HepG2 (cell line): ENCODE results near the gene MED25. TPM values are rescaled to one million over a fixed set of nuclear protein-coding genes. Genes with fewer than 3 reads are reported as not detected.

Source experiments
- ATAC-seq: fragments of 200-7000 bp; cut with Tn5 transposase; 3 replicates; pipeline ENCODE4 v1.9.1; 2020; ENCODE audit warnings: mild to moderate bottlenecking, moderate library complexity
- BruUV-seq: library from RNA; stranded (reverse); fragments of 400-500 nt; replicated peaks from 2 replicates; lab custom pipeline; 2021; lab: Mats Ljungman, UMichigan
- CTCF ChIA-PET: fragments of 300-600 bp; formaldehyde crosslinking; extraction: SDS; loops from one replicate; lab custom pipeline; 2021; ENCODE audit warnings: low total read pairs, inconsistent platforms, low intra/inter-chr PET ratio; lab: Yijun Ruan, JAX
- POLR2A ChIA-PET: fragments of 350-600 bp; sonication (Branson Sonifier 250); formaldehyde crosslinking; loops from one replicate; lab custom pipeline; 2020; ENCODE audit warnings: antibody characterized with exemption, inconsistent platforms; lab: Yijun Ruan, JAX
- DNase-seq: peaks from one replicate; pipeline ENCODE4 v3.0.0-alpha.2; 2015; ENCODE audit warnings: low spot score
- FAIRE-seq: peaks from 3 replicates; lab custom pipeline; 2011; peaks lifted over from hg19 to GRCh38; lab: Jason Lieb, UNC
- H2AFZ ChIP-seq: one replicate; pipeline ENCODE4 v1.6.1; 2011; ENCODE audit warnings: low read length, inconsistent platforms
- H3K27ac ChIP-seq: fragments of 300-600 bp; 3 replicates; pipeline ENCODE4 v1.8.0; 2011; ENCODE audit warnings: mixed run types, mild to moderate bottlenecking, mixed read lengths, low read length, inconsistent platforms; ENCODE audit not compliant: insufficient read depth; ENCODE audit errors: extremely low read length
- H3K27me3 ChIP-seq, 2 experiments: fragments of 200-600 bp in 1 of 2; 2 replicates in 1 of 2; 3 replicates in 1 of 2; pipeline versions ENCODE4 v1.6.0 to v1.8.0; 2011; ENCODE audit warnings: low read length in 2 of 2, mild to moderate bottlenecking in 2 of 2, moderate library complexity in 2 of 2, inconsistent platforms in 1 of 2; ENCODE audit not compliant: insufficient read depth in 2 of 2, control insufficient read depth in 1 of 2
- H3K36me3 ChIP-seq, 2 experiments: fragments of 200-600 bp in 1 of 2; replicated peaks in 1 of 2; 2 replicates in 1 of 2; 3 replicates in 1 of 2; pipeline versions ENCODE4 v1.5.1 to v1.8.0; 2011; ENCODE audit warnings: low read length in 2 of 2, inconsistent platforms in 1 of 2; ENCODE audit not compliant: insufficient read depth in 2 of 2, control insufficient read depth in 1 of 2
- H3K4me1 ChIP-seq: 2 replicates; pipeline ENCODE4 v1.5.1; 2012; ENCODE audit warnings: low read length, inconsistent platforms; ENCODE audit not compliant: insufficient read depth
- H3K4me2 ChIP-seq: 2 replicates; pipeline ENCODE4 v1.6.0; 2011; ENCODE audit warnings: low read depth, low read length, inconsistent platforms
- H3K4me3 ChIP-seq, 3 experiments: fragments of 200-600 bp in 1 of 3; sonication (generic), shearing (Covaris generic) in 1 of 3; replicated peaks in 1 of 3; 2 replicates each; pipeline ENCODE4 v1.5.1; 2011 to 2016; ENCODE audit warnings: low read length in 3 of 3, inconsistent platforms in 2 of 3, low read depth in 2 of 3, mild to moderate bottlenecking in 2 of 3, control low read depth in 1 of 3, mixed read lengths in 1 of 3; ENCODE audit not compliant: insufficient read depth in 1 of 3
- H3K79me2 ChIP-seq: one replicate; pipeline ENCODE4 v1.6.1; 2011; ENCODE audit warnings: low read length, inconsistent platforms; ENCODE audit not compliant: insufficient read depth
- H3K9ac ChIP-seq: 2 replicates; pipeline ENCODE4 v1.6.0; 2011; ENCODE audit warnings: mild to moderate bottlenecking, low read depth, low read length, inconsistent platforms; ENCODE audit not compliant: insufficient read depth
- H3K9me3 ChIP-seq: 2 replicates; pipeline ENCODE4 v1.5.1; 2012; ENCODE audit warnings: mild to moderate bottlenecking, low read length
- H4K20me1 ChIP-seq: 2 replicates; pipeline ENCODE4 v1.6.0; 2011; ENCODE audit warnings: inconsistent platforms, mild to moderate bottlenecking, low read length, moderate library complexity; ENCODE audit not compliant: insufficient read depth
- CC2D1A ChIP-seq: sonication (generic); formaldehyde crosslinking; IDR thresholded peaks from 2 replicates; pipeline ENCODE4 v1.8.1; 2023; ENCODE audit warnings: mild to moderate bottlenecking, missing genetic modification reagents
- KDM1A ChIP-seq: IDR thresholded peaks from 2 replicates; pipeline ENCODE4 v1.6.1; 2016; ENCODE audit warnings: missing compliant biosample characterization
- MIXL1 ChIP-seq: IDR thresholded peaks from 2 replicates; pipeline ENCODE4 v1.6.1; 2016
- SRY ChIP-seq: sonication (generic); formaldehyde crosslinking; IDR thresholded peaks from 2 replicates; pipeline ENCODE4 v1.8.0; 2022; ENCODE audit warnings: mild to moderate bottlenecking, missing genetic modification reagents
- ZNF619 ChIP-seq: sonication (generic); formaldehyde crosslinking; IDR thresholded peaks from 2 replicates; pipeline ENCODE4 v1.4.0; 2020; ENCODE audit warnings: mild to moderate bottlenecking, missing genetic modification reagents
- ZSCAN31 ChIP-seq: sonication (generic); formaldehyde crosslinking; IDR thresholded peaks from 2 replicates; pipeline ENCODE4 v1.5.0; 2020; ENCODE audit warnings: low read depth, mild to moderate bottlenecking, missing genetic modification reagents
- WGBS: methylation state at CpG from one replicate; pipeline ENCODE4 v1.1.6; 2017; ENCODE audit warnings: low lambda C conversion rate; 5-methylcytosine and 5-hydroxymethylcytosine counted together
- in situ Hi-C: cut with HindIII; loops from 2 replicates; pipeline ENCODE4 v1.10.0; 2017; ENCODE audit warnings: low pct_unique_long_range_greater_than_20kb; ENCODE audit not compliant: extremely low pct_ligation_motif_present
- intact Hi-C: fragments of 100-400 bp; cut with micrococcal nuclease; formaldehyde crosslinking; loops from one replicate; pipeline ENCODE4 v1.10.0; 2022; ENCODE audit not compliant: unreplicated experiment
- polyA plus RNA-seq, 8 experiments: library from polyadenylated mRNA; depleted of rRNA in 3 of 8; stranded (reverse) in 7 of 8; unstranded in 1 of 8; fragments of >200 nt; fragmentation: Illumina TruSeq in 4 of 8; extraction: Trizol in 4 of 8; gene quantifications; 2 replicates each; pipeline versions ENCODE4 v1.2.1 to v1.2.3, GENCODE V29; 2011 to 2016; ENCODE audit warnings: low read depth in 4 of 8, missing spikeins in 1 of 8, mixed read lengths in 1 of 8; ENCODE audit not compliant: insufficient read depth in 1 of 8
- total RNA-seq, 5 experiments: library from RNA; depleted of rRNA; stranded (reverse); fragments of >200 nt; fragmentation: Illumina TruSeq; extraction: Trizol; gene quantifications; 2 replicates each; pipeline ENCODE4 v1.2.3, GENCODE V29; 2016; ENCODE audit warnings: low read depth in 1 of 5
- TF ChIP-seq, protein P1 (sequence below): sonication (generic); formaldehyde crosslinking; conservative IDR thresholded peaks from 2 replicates; pipeline ENCODE4 v1.4.0; 2020; ENCODE audit warnings: missing genetic modification reagents
- TF ChIP-seq, protein P2 (sequence below): IDR thresholded peaks from 2 replicates; pipeline ENCODE4 v1.6.1; 2016; ENCODE audit warnings: low read depth, borderline replicate concordance
- TF ChIP-seq, protein P3 (sequence below): sonication (generic); formaldehyde crosslinking; conservative IDR thresholded peaks from 2 replicates; pipeline ENCODE4 v1.8.1; 2023; ENCODE audit warnings: missing genetic modification reagents

Gene MED25
- total and polyA plus RNA-seq, 2 of the 13 experiments (the other 11 are each of a cell fraction or from before 2014, with no cell fraction given) = 11.1 to 15.1 TPM

DNA sequence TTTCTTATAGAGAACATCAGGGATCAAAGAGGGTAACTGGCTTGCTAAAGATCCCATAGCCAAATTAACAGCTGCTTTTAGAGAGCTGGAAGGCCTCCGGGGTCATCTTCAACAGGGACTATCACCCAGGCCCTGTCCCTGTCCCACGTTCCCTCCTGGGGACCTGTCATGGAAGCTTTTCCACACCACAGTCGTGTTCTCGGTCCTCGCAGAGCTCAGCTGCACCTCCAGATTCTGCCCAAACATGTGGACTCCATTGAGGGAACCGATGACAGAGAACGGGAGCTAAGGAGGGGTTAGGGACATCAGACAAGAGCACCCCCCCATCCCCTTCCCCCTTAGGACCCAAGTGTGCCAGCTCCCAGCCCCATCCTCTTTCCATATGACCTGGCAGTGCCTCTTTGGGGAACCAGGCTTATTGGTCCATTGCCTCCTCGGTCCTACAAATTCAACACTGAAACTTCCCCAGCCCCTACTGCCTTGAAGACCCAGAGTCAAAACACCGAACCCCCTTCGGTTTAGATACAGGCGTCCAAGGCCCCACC lies 5.6 kb upstream of the MED25 start:
- TF ChIP-seq SRY (CRISPR knock-in tag) (no peak), CC2D1A (CRISPR knock-in tag) (no peak), KDM1A (CRISPR knock-in tag) (no peak), ZSCAN31 (CRISPR knock-in tag) (no peak), MIXL1 (CRISPR knock-in tag) (no peak), ZNF619 (CRISPR knock-in tag) (no peak)
- TF ChIP-seq, protein P1, sequence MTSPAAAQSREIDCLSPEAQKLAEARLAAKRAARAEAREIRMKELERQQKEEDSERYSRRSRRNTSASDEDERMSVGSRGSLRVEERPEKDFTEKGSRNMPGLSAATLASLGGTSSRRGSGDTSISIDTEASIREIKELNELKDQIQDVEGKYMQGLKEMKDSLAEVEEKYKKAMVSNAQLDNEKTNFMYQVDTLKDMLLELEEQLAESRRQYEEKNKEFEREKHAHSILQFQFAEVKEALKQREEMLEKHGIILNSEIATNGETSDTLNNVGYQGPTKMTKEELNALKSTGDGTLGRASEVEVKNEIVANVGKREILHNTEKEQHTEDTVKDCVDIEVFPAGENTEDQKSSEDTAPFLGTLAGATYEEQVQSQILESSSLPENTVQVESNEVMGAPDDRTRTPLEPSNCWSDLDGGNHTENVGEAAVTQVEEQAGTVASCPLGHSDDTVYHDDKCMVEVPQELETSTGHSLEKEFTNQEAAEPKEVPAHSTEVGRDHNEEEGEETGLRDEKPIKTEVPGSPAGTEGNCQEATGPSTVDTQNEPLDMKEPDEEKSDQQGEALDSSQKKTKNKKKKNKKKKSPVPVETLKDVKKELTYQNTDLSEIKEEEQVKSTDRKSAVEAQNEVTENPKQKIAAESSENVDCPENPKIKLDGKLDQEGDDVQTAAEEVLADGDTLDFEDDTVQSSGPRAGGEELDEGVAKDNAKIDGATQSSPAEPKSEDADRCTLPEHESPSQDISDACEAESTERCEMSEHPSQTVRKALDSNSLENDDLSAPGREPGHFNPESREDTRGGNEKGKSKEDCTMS (CRISPR knock-in tag) = no peak
- TF ChIP-seq, protein P2, sequence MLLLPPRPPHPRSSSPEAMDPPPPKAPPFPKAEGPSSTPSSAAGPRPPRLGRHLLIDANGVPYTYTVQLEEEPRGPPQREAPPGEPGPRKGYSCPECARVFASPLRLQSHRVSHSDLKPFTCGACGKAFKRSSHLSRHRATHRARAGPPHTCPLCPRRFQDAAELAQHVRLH (CRISPR knock-in tag) = no peak
- TF ChIP-seq, protein P3, sequence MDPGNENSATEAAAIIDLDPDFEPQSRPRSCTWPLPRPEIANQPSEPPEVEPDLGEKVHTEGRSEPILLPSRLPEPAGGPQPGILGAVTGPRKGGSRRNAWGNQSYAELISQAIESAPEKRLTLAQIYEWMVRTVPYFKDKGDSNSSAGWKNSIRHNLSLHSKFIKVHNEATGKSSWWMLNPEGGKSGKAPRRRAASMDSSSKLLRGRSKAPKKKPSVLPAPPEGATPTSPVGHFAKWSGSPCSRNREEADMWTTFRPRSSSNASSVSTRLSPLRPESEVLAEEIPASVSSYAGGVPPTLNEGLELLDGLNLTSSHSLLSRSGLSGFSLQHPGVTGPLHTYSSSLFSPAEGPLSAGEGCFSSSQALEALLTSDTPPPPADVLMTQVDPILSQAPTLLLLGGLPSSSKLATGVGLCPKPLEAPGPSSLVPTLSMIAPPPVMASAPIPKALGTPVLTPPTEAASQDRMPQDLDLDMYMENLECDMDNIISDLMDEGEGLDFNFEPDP (CRISPR knock-in tag) = no peak
- intact Hi-C loops (loop anchor here (10.0 kb wide), 1 partner anchor 48 kb away; the partner anchor contains the start of genes AP2A1 and TSKS), in situ Hi-C loops (no loop called here)
- no peaks in the 10 kb centered on the region for H3K27me3 ChIP-seq
- ATAC-seq (no peak), DNase-seq (no peak), FAIRE-seq (no peak)
- H3K4me2 ChIP-seq = no peak overlapping the region
- no peak overlapping the region for H3K27ac ChIP-seq
- POLR2A ChIA-PET = no interaction called here
- no peak overlapping the region for H3K4me3 ChIP-seq
- H2AFZ ChIP-seq = no peak overlapping the region
- H3K36me3 ChIP-seq = no peaks in the 10 kb centered on the region
- BruUV-seq = no TSS peak
- H3K4me1 ChIP-seq = peaks cover 14% of the 10 kb centered on the region
- H3K9me3 ChIP-seq = no peaks in the 10 kb centered on the region
- CTCF ChIA-PET = no interaction called here
- H3K9ac ChIP-seq = no peak overlapping the region
- H3K79me2 ChIP-seq = no peaks in the 10 kb centered on the region
- H4K20me1 ChIP-seq = no peaks in the 10 kb centered on the region
- 77% methylated on average over 7 of the region's 11 CpGs for WGBS
